HCT116 (cell line): ENCODE measurements around the gene PDCD6IP. TPM values are rescaled to one million over a fixed set of nuclear protein-coding genes. Genes with fewer than 3 reads are reported as not detected.

Experiments used
- ATAC-seq: fragments of 200-7000 bp; cut with Tn5 transposase; 2 replicates; pipeline ENCODE4 v1.9.1; 2020; ENCODE audit warnings: mild to moderate bottlenecking, moderate library complexity
- BruUV-seq: library from RNA; stranded (reverse); fragments of 400-500 nt; replicated peaks from 2 replicates; lab custom pipeline; 2021; lab: Mats Ljungman, UMichigan
- CTCF ChIA-PET: fragments of 300-600 bp; sonication (Branson Sonifier 250); formaldehyde crosslinking; loops from one replicate; lab custom pipeline; 2021; ENCODE audit warnings: antibody characterized with exemption; lab: Charles Lee
- POLR2A ChIA-PET: fragments of 300-600, 350-600 bp; sonication (Branson Sonifier 250); formaldehyde crosslinking; loops from one replicate; lab custom pipeline; 2021; ENCODE audit warnings: antibody characterized with exemption; lab: Charles Lee
- RAD21 ChIA-PET, 2 experiments: fragments of 300-600 bp; sonication (Branson Sonifier 250); formaldehyde crosslinking; loops; one replicate each; lab custom pipeline; 2023; ENCODE audit warnings: low total read pairs in 2 of 2; ENCODE audit not compliant: uncharacterized antibody in 2 of 2, unreplicated experiment in 2 of 2, low non-redundant PET in 1 of 2; lab: Charles Lee
- DNase-seq: peaks from one replicate; pipeline ENCODE4 v3.0.0-alpha.2; 2010; ENCODE audit warnings: low read depth, low spot score
- H2AFZ ChIP-seq: fragments of 200-600 bp; shearing (Covaris generic), sonication (generic); 2 replicates; pipeline ENCODE4 v1.6.1; 2017; ENCODE audit warnings: low read depth, mixed run types, mixed read lengths, antibody characterized with exemption, low read length; ENCODE audit not compliant: poor library complexity, severe bottlenecking
- H3K27ac ChIP-seq: 2 replicates; pipeline ENCODE4 v1.5.1; 2012; ENCODE audit warnings: low read depth, low read length
- H3K27me3 ChIP-seq: fragments of 200-600 bp; sonication (generic); 2 replicates; pipeline ENCODE4 v1.6.1; 2016; ENCODE audit warnings: mixed run types, low read length, mixed read lengths; ENCODE audit not compliant: insufficient read depth
- H3K36me3 ChIP-seq, 2 experiments: fragments of 200-500 bp in 1 of 2; fragments of 200-600 bp in 1 of 2; sonication (Bioruptor generic) in 1 of 2; sonication (generic) in 1 of 2; 2 replicates each; pipeline versions ENCODE4 v1.5.1 to v1.6.1; 2014 to 2016; ENCODE audit warnings: low read length in 2 of 2, inconsistent platforms in 1 of 2, mixed read lengths in 1 of 2, mixed run types in 1 of 2; ENCODE audit not compliant: insufficient read depth in 2 of 2, control insufficient read depth in 1 of 2
- H3K4me1 ChIP-seq, 2 experiments: fragments of 200-600 bp in 1 of 2; sonication (generic) in 1 of 2; 2 replicates each; pipeline versions ENCODE4 v1.5.1 to v1.6.1; 2012 to 2017; ENCODE audit warnings: low read length in 2 of 2, inconsistent platforms in 1 of 2, mild to moderate bottlenecking in 1 of 2, mixed read lengths in 1 of 2, mixed run types in 1 of 2, moderate library complexity in 1 of 2; ENCODE audit not compliant: insufficient read depth in 2 of 2, control insufficient read depth in 1 of 2
- H3K4me2 ChIP-seq: fragments of 200-600 bp; sonication (generic); 2 replicates; pipeline ENCODE4 v1.6.1; 2017; ENCODE audit warnings: mixed run types, low read length, mixed read lengths
- H3K4me3 ChIP-seq, 2 experiments: fragments of 200-600 bp in 1 of 2; sonication (generic) in 1 of 2; replicated peaks in 1 of 2; 2 replicates each; pipeline ENCODE4 v1.5.1; 2011 to 2016; ENCODE audit warnings: low read length in 2 of 2, control low read depth in 1 of 2, low read depth in 1 of 2, mild to moderate bottlenecking in 1 of 2, mixed read lengths in 1 of 2, mixed run types in 1 of 2
- H3K79me2 ChIP-seq: fragments of 200-600 bp; sonication (generic); 2 replicates; pipeline ENCODE4 v1.6.1; 2017; ENCODE audit warnings: mild to moderate bottlenecking, mixed run types, low read length, moderate library complexity, mixed read lengths; ENCODE audit not compliant: insufficient read depth
- H3K9ac ChIP-seq: fragments of 200-600 bp; sonication (generic); 2 replicates; pipeline ENCODE4 v1.6.1; 2016; ENCODE audit warnings: low read length, mixed read lengths
- H3K9me2 ChIP-seq: fragments of 200-600 bp; sonication (generic), shearing (Covaris generic); 2 replicates; pipeline ENCODE4 v1.6.1; 2017; ENCODE audit warnings: mixed run types, mild to moderate bottlenecking, moderate library complexity; ENCODE audit not compliant: insufficient read depth
- H3K9me3 ChIP-seq, 2 experiments: fragments of 200-500 bp in 1 of 2; fragments of 200-600 bp in 1 of 2; sonication (Bioruptor generic) in 1 of 2; sonication (generic) in 1 of 2; 2 replicates each; pipeline ENCODE4 v1.6.1; 2014 to 2017; ENCODE audit warnings: low read length in 2 of 2, mixed read lengths in 2 of 2, inconsistent platforms in 1 of 2, low read depth in 1 of 2, mild to moderate bottlenecking in 1 of 2, mixed run types in 1 of 2, moderate library complexity in 1 of 2; ENCODE audit not compliant: control insufficient read depth in 1 of 2, insufficient read depth in 1 of 2
- H4K20me1 ChIP-seq: fragments of 200-600 bp; sonication (generic), shearing (Covaris generic); 2 replicates; pipeline ENCODE4 v1.6.1; 2017; ENCODE audit warnings: mixed run types, mild to moderate bottlenecking, moderate library complexity; ENCODE audit not compliant: insufficient read depth
- CBX3 ChIP-seq: IDR thresholded peaks from 2 replicates; pipeline ENCODE4 v1.6.1; 2012; ENCODE audit warnings: low read depth
- ELF1 ChIP-seq: IDR thresholded peaks from 2 replicates; pipeline ENCODE4 v1.6.1; 2012; ENCODE audit warnings: low read depth, borderline replicate concordance
- EZH2 ChIP-seq: fragments of 200-600 bp; sonication (generic); IDR thresholded peaks from 2 replicates; pipeline ENCODE4 v1.6.1; 2017; ENCODE audit warnings: antibody characterized with exemption, mixed run types
- EZH2phosphoT487 ChIP-seq: fragments of 200-600 bp; IDR thresholded peaks from 2 replicates; pipeline ENCODE4 v1.6.1; 2018; ENCODE audit warnings: antibody characterized with exemption, borderline replicate concordance
- FOSL1 ChIP-seq: IDR thresholded peaks from 2 replicates; pipeline ENCODE4 v1.6.1; 2012; ENCODE audit warnings: low read depth
- POLR2A ChIP-seq: IDR thresholded peaks from 2 replicates; pipeline ENCODE4 v1.7.0; 2011; ENCODE audit warnings: borderline replicate concordance; ENCODE audit not compliant: insufficient read depth, insufficient read length; ENCODE audit errors: extremely low read depth
- POLR2AphosphoS5 ChIP-seq: IDR thresholded peaks from 2 replicates; pipeline ENCODE4 v1.6.1; 2011; ENCODE audit warnings: mild to moderate bottlenecking, low read depth, low read length, moderate library complexity
- SIN3A ChIP-seq: IDR thresholded peaks from 2 replicates; pipeline ENCODE4 v1.6.1; 2012; ENCODE audit warnings: low read depth
- SP1 ChIP-seq: IDR thresholded peaks from 2 replicates; pipeline ENCODE4 v1.6.1; 2012; ENCODE audit warnings: low read depth
- SRF ChIP-seq: IDR thresholded peaks from 2 replicates; pipeline ENCODE4 v1.6.1; 2012; ENCODE audit warnings: low read depth
- TCF7L2 ChIP-seq: IDR thresholded peaks from 2 replicates; pipeline ENCODE4 v1.7.0; 2011; ENCODE audit warnings: borderline replicate concordance, inconsistent platforms; ENCODE audit not compliant: insufficient read depth, insufficient read length; ENCODE audit errors: extremely low read depth
- YY1 ChIP-seq: IDR thresholded peaks from 2 replicates; pipeline ENCODE4 v1.6.1; 2011; ENCODE audit warnings: low read length, low read depth, moderate library complexity, mild to moderate bottlenecking; ENCODE audit not compliant: insufficient replicate concordance; ENCODE audit errors: extremely low read depth
- ZFX ChIP-seq: fragments of 450-650 bp; IDR thresholded peaks from 2 replicates; pipeline ENCODE4 v1.6.1; 2017
- intact Hi-C: fragments of 100-400 bp; cut with micrococcal nuclease; formaldehyde crosslinking; loops from 2 replicates; pipeline ENCODE4 v1.10.0; 2022
- total RNA-seq: library from RNA; stranded (reverse); gene quantifications from one replicate; pipeline ENCODE4 v1.2.1, GENCODE V29; 2021; ENCODE audit not compliant: unreplicated experiment
- TF ChIP-seq, protein P1 (sequence below): IDR thresholded peaks from 2 replicates; pipeline ENCODE4 v1.6.1; 2011; ENCODE audit warnings: mild to moderate bottlenecking, low read length, moderate library complexity; ENCODE audit not compliant: insufficient replicate concordance; ENCODE audit errors: extremely low read depth
- TF ChIP-seq, protein P2 (sequence below): IDR thresholded peaks from 2 replicates; pipeline ENCODE4 v1.6.1; 2012; ENCODE audit warnings: low read depth
- TF ChIP-seq, protein P3 (sequence below), 3 experiments: fragments of 200-600 bp in 1 of 3; sonication (generic) in 1 of 3; IDR thresholded peaks in 2 of 3; conservative IDR thresholded peaks in 1 of 3; 2 replicates each; pipeline ENCODE4 v1.5.1; 2012 to 2017; ENCODE audit warnings: low read depth in 2 of 3, low read length in 2 of 3, antibody characterized with exemption in 1 of 3, borderline replicate concordance in 1 of 3, control low read depth in 1 of 3, mild to moderate bottlenecking in 1 of 3, mixed read lengths in 1 of 3, mixed run types in 1 of 3, moderate library complexity in 1 of 3; ENCODE audit not compliant: insufficient read depth in 1 of 3
- TF ChIP-seq, protein P4 (sequence below): IDR thresholded peaks from 2 replicates; pipeline ENCODE4 v1.6.1; 2012

The PDCD6IP gene
- total RNA-seq, 1 experiment from 2014 or later = 241 TPM

DNA sequence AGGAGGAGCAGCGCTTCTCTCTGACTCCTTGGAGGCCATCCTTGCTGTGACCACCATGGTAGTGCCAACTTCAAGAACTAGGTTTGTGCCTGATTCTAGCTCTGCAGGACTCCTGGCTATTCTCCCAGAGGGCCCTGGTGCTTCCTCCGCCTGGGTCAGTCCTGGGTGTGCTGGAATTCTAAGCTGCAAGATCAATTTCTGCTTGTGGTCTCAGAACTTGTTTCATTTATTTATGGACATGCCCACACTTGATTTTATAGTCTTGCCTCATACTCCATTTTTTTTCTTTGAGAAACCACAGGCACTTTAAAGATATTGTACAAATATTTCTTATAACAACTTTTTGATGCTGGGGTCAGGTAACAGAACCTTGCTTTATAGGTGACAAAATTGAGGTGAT lies 87.6 kb downstream of the PDCD6IP start:
- Histone ChIP-seq H3K4me2 (no peak overlapping the region), H3K9ac (no peak overlapping the region), H2AFZ (no peak overlapping the region), H3K9me3 (no peaks in the 10 kb centered on the region), H4K20me1 (no peaks in the 10 kb centered on the region), H3K4me1 (no peaks in the 10 kb centered on the region), H3K79me2 (no peaks in the 10 kb centered on the region), H3K9me2 (no peaks in the 10 kb centered on the region), H3K27ac (no peak overlapping the region), H3K36me3 (no peaks in the 10 kb centered on the region), H3K27me3 (peaks cover 11% of the 10 kb centered on the region; the same call in 1 of the 2 replicates), H3K4me3 (no peak overlapping the region)
- intact Hi-C loops = no loop called here
- ChIA-PET POLR2A (no interaction called here), CTCF (no interaction called here), RAD21 (no interaction called here)
- ATAC-seq (no peak), DNase-seq (no peak)
- no TSS peak for BruUV-seq
- no peak for TF ChIP-seq SRF
- TF ChIP-seq TCF7L2 = no peak
- TF ChIP-seq CBX3 = no peak
- TF ChIP-seq, protein P1, sequence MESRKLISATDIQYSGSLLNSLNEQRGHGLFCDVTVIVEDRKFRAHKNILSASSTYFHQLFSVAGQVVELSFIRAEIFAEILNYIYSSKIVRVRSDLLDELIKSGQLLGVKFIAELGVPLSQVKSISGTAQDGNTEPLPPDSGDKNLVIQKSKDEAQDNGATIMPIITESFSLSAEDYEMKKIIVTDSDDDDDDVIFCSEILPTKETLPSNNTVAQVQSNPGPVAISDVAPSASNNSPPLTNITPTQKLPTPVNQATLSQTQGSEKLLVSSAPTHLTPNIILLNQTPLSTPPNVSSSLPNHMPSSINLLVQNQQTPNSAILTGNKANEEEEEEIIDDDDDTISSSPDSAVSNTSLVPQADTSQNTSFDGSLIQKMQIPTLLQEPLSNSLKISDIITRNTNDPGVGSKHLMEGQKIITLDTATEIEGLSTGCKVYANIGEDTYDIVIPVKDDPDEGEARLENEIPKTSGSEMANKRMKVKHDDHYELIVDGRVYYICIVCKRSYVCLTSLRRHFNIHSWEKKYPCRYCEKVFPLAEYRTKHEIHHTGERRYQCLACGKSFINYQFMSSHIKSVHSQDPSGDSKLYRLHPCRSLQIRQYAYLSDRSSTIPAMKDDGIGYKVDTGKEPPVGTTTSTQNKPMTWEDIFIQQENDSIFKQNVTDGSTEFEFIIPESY = no peak
- TF ChIP-seq SP1 = no peak
- no peak for TF ChIP-seq YY1
- TF ChIP-seq, protein P2, sequence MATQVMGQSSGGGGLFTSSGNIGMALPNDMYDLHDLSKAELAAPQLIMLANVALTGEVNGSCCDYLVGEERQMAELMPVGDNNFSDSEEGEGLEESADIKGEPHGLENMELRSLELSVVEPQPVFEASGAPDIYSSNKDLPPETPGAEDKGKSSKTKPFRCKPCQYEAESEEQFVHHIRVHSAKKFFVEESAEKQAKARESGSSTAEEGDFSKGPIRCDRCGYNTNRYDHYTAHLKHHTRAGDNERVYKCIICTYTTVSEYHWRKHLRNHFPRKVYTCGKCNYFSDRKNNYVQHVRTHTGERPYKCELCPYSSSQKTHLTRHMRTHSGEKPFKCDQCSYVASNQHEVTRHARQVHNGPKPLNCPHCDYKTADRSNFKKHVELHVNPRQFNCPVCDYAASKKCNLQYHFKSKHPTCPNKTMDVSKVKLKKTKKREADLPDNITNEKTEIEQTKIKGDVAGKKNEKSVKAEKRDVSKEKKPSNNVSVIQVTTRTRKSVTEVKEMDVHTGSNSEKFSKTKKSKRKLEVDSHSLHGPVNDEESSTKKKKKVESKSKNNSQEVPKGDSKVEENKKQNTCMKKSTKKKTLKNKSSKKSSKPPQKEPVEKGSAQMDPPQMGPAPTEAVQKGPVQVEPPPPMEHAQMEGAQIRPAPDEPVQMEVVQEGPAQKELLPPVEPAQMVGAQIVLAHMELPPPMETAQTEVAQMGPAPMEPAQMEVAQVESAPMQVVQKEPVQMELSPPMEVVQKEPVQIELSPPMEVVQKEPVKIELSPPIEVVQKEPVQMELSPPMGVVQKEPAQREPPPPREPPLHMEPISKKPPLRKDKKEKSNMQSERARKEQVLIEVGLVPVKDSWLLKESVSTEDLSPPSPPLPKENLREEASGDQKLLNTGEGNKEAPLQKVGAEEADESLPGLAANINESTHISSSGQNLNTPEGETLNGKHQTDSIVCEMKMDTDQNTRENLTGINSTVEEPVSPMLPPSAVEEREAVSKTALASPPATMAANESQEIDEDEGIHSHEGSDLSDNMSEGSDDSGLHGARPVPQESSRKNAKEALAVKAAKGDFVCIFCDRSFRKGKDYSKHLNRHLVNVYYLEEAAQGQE = no peak
- no peak for TF ChIP-seq POLR2A
- TF ChIP-seq, protein P3, sequence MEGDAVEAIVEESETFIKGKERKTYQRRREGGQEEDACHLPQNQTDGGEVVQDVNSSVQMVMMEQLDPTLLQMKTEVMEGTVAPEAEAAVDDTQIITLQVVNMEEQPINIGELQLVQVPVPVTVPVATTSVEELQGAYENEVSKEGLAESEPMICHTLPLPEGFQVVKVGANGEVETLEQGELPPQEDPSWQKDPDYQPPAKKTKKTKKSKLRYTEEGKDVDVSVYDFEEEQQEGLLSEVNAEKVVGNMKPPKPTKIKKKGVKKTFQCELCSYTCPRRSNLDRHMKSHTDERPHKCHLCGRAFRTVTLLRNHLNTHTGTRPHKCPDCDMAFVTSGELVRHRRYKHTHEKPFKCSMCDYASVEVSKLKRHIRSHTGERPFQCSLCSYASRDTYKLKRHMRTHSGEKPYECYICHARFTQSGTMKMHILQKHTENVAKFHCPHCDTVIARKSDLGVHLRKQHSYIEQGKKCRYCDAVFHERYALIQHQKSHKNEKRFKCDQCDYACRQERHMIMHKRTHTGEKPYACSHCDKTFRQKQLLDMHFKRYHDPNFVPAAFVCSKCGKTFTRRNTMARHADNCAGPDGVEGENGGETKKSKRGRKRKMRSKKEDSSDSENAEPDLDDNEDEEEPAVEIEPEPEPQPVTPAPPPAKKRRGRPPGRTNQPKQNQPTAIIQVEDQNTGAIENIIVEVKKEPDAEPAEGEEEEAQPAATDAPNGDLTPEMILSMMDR (IDR thresholded peaks at IDR 0.05 in 2 of 3, conservative IDR thresholded peaks at IDR 0.05 in 1 of 3; ENCODE audit: borderline replicate concordance in 1 of 3, insufficient read depth in 1 of 3, low read depth in 2 of 3, low read length in 2 of 3) = no peak
- no peak for TF ChIP-seq EZH2
- no peak for TF ChIP-seq EZH2phosphoT487
- no peak for TF ChIP-seq ELF1
- TF ChIP-seq SIN3A = no peak
- no peak for TF ChIP-seq POLR2AphosphoS5
- TF ChIP-seq, protein P4, sequence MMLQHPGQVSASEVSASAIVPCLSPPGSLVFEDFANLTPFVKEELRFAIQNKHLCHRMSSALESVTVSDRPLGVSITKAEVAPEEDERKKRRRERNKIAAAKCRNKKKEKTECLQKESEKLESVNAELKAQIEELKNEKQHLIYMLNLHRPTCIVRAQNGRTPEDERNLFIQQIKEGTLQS = no peak
- no peak for TF ChIP-seq ZFX
- TF ChIP-seq FOSL1 = no peak
